DOHH2 (cell line): ENCODE measurements around the gene PBX4.

Source experiments
- H3F3A ChIP-seq: fragments of 200-600 bp; sonication (generic), shearing (Covaris generic); 2 replicates; pipeline ENCODE4 v1.6.0; 2016; ENCODE audit warnings: antibody characterized with exemption, mild to moderate bottlenecking; ENCODE audit not compliant: control insufficient read depth, insufficient read depth
- H3K27ac ChIP-seq: fragments of 200-600 bp; sonication (generic); 2 replicates; pipeline ENCODE4 v1.5.1; 2014; ENCODE audit warnings: low read depth, mild to moderate bottlenecking, low read length, moderate library complexity
- H3K27me3 ChIP-seq: fragments of 200-600 bp; sonication (generic); 2 replicates; pipeline ENCODE4 v1.6.1; 2014; ENCODE audit warnings: mild to moderate bottlenecking, low read length, mixed read lengths; ENCODE audit not compliant: control insufficient read depth
- H3K36me3 ChIP-seq: fragments of 200-600 bp; sonication (generic); 2 replicates; pipeline ENCODE4 v1.6.1; 2014; ENCODE audit warnings: mild to moderate bottlenecking, low read length, moderate library complexity, mixed read lengths; ENCODE audit not compliant: control insufficient read depth
- H3K4me1 ChIP-seq: fragments of 200-600 bp; sonication (generic); 2 replicates; pipeline ENCODE4 v1.6.1; 2014; ENCODE audit warnings: mild to moderate bottlenecking, low read length, mixed read lengths; ENCODE audit not compliant: control insufficient read depth
- H3K4me2 ChIP-seq: fragments of 200-600 bp; sonication (generic); 2 replicates; pipeline ENCODE4 v1.6.0; 2014; ENCODE audit warnings: mild to moderate bottlenecking, low read length, moderate library complexity
- H3K4me3 ChIP-seq: fragments of 200-600 bp; sonication (generic); 2 replicates; pipeline ENCODE4 v1.5.1; 2014; ENCODE audit warnings: mild to moderate bottlenecking, low read length, mixed read lengths
- H3K79me2 ChIP-seq: fragments of 200-600 bp; sonication (generic); 2 replicates; pipeline ENCODE4 v1.6.1; 2014; ENCODE audit warnings: mild to moderate bottlenecking, low read length, mixed read lengths; ENCODE audit not compliant: control insufficient read depth
- H3K9me2 ChIP-seq: fragments of 200-600 bp; sonication (generic); replicated peaks from 2 replicates; pipeline ENCODE4 v1.6.1; 2014; ENCODE audit warnings: mild to moderate bottlenecking, low read length, mixed read lengths; ENCODE audit not compliant: control insufficient read depth
- H3K9me3 ChIP-seq: fragments of 200-600 bp; sonication (generic); 2 replicates; pipeline ENCODE4 v1.6.1; 2014; ENCODE audit warnings: antibody characterized with exemption, low read length, mixed read lengths; ENCODE audit not compliant: control insufficient read depth, insufficient read depth
- H4K20me1 ChIP-seq: fragments of 200-600 bp; sonication (generic); 2 replicates; pipeline ENCODE4 v1.6.0; 2014; ENCODE audit warnings: low read depth, mild to moderate bottlenecking, antibody characterized with exemption, low read length, moderate library complexity; ENCODE audit not compliant: control insufficient read depth, insufficient read depth
- CTCF ChIP-seq: fragments of 200-600 bp; sonication (generic); IDR thresholded peaks from one replicate; pipeline ENCODE4 v1.5.1; 2014; ENCODE audit warnings: antibody characterized with exemption, mild to moderate bottlenecking, low read depth, low read length; ENCODE audit not compliant: poor library complexity, severe bottlenecking
- EZH2phosphoT487 ChIP-seq: fragments of 200-600 bp; sonication (generic); IDR thresholded peaks from 2 replicates; pipeline ENCODE4 v1.6.1; 2017; ENCODE audit warnings: borderline replicate concordance, mild to moderate bottlenecking, antibody characterized with exemption, low read length, moderate library complexity, mixed read lengths

The PBX4 gene

GRCh38 chr19:19654441-19654840 lies 36.0 kb upstream of the PBX4 start:
- H3K36me3 ChIP-seq = peaks cover 98% of the 10 kb centered on the region

GRCh38 chr19:19653597-19654147 lies 35.2 kb upstream of the PBX4 start:
- Histone ChIP-seq H3K4me3 (no peak overlapping the region), H3K79me2 (peaks cover 7% of the 10 kb centered on the region), H3F3A (no peaks in the 10 kb centered on the region), H3K4me1 (no peaks in the 10 kb centered on the region), H3K4me2 (no peak overlapping the region), H3K9me2 (no peaks in the 10 kb centered on the region), H3K27ac (no peak overlapping the region), H3K27me3 (no peaks in the 10 kb centered on the region), H3K9me3 (no peaks in the 10 kb centered on the region), H4K20me1 (no peaks in the 10 kb centered on the region), H3K36me3 (peaks cover 97% of the 10 kb centered on the region)
- TF ChIP-seq CTCF (no peak), EZH2phosphoT487 (no peak)

More at GRCh38 chr19:19654441-19654840, 36.0 kb upstream of the PBX4 start:
- no peaks in the 10 kb centered on the region for H3F3A ChIP-seq
- H3K4me2 ChIP-seq = no peak overlapping the region
- no peaks in the 10 kb centered on the region for H4K20me1 ChIP-seq
- TF ChIP-seq EZH2phosphoT487 (no peak), CTCF (no peak)
- H3K27me3 ChIP-seq = no peaks in the 10 kb centered on the region
- H3K9me2 ChIP-seq = no peaks in the 10 kb centered on the region
- H3K27ac ChIP-seq = no peak overlapping the region
- H3K9me3 ChIP-seq = no peaks in the 10 kb centered on the region
- no peak overlapping the region for H3K4me3 ChIP-seq
- peaks cover 12% of the 10 kb centered on the region for H3K79me2 ChIP-seq
- no peaks in the 10 kb centered on the region for H3K4me1 ChIP-seq

- no peak overlapping the region for H3K4me3 ChIP-seq
- H4K20me1 ChIP-seq = no peaks in the 10 kb centered on the region
- no peak overlapping the region for H3K27ac ChIP-seq
- no peak overlapping the region for H3K4me2 ChIP-seq
- TF ChIP-seq EZH2phosphoT487 (no peak), CTCF (no peak)
- H3K9me3 ChIP-seq = no peaks in the 10 kb centered on the region
- H3K27me3 ChIP-seq = no peaks in the 10 kb centered on the region
- H3K4me1 ChIP-seq = no peaks in the 10 kb centered on the region
- no peaks in the 10 kb centered on the region for H3F3A ChIP-seq
- H3K79me2 ChIP-seq = no peaks in the 10 kb centered on the region
- no peaks in the 10 kb centered on the region for H3K9me2 ChIP-seq
- peaks cover 92% of the 10 kb centered on the region for H3K36me3 ChIP-seq
Measured at GRCh38 chr19:19652482-19653295, 34.2 kb upstream of the PBX4 start.
